ENCODE data around the gene TNFAIP8L1.

Gene TNFAIP8L1

GRCh38 chr19:4671185-4671851 is 32.0 kb downstream of the TNFAIP8L1 start:
- TF ChIP-seq, protein P1, sequence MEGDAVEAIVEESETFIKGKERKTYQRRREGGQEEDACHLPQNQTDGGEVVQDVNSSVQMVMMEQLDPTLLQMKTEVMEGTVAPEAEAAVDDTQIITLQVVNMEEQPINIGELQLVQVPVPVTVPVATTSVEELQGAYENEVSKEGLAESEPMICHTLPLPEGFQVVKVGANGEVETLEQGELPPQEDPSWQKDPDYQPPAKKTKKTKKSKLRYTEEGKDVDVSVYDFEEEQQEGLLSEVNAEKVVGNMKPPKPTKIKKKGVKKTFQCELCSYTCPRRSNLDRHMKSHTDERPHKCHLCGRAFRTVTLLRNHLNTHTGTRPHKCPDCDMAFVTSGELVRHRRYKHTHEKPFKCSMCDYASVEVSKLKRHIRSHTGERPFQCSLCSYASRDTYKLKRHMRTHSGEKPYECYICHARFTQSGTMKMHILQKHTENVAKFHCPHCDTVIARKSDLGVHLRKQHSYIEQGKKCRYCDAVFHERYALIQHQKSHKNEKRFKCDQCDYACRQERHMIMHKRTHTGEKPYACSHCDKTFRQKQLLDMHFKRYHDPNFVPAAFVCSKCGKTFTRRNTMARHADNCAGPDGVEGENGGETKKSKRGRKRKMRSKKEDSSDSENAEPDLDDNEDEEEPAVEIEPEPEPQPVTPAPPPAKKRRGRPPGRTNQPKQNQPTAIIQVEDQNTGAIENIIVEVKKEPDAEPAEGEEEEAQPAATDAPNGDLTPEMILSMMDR (IDR thresholded peaks at IDR 0.05; ENCODE audit: low read depth, low read length, missing control alignments), result no peak
- in situ Hi-C loops (cut with HindIII; ENCODE audit: low pct_ligation_motif_present, low sequenced_read_pairs), result no loop called here
- H3K27ac ChIP-seq, result no peak overlapping the region

DNA sequence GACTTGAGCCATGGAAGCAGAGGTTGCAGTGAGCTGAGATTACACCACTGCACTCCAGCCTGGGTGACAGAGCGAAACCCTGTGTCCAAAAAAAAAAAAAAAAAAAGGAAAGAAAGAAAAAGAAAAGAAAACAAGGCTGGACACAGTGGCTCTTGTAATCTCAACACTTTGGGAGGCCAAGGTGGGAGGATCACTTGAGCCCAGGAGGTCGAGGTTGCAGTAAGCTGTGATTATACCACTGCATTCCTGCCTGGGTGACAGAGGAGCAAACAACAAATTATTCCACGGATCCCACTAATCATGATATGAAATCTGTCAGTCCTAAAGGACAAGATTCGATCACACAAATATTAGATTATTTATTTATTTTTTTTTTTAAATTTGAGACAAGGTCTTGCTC is 33.9 kb downstream of the TNFAIP8L1 start:
- no peak overlapping the region for H3K27ac ChIP-seq
- TF ChIP-seq, protein P1 (IDR thresholded peaks at IDR 0.05; ENCODE audit: low read depth, low read length, missing control alignments), result no peak
- no peak overlapping the region for H3K4me3 ChIP-seq (ENCODE audit: low read depth, low read length)
- DNase-seq, result no peak
- no peaks in the 10 kb centered on the region for H3K27me3 ChIP-seq (replicated peaks)
- in situ Hi-C loops (cut with HindIII; ENCODE audit: low pct_ligation_motif_present, low sequenced_read_pairs), result no loop called here
- peaks cover 30% of the 10 kb centered on the region for H3K36me3 ChIP-seq (replicated peaks)

More at GRCh38 chr19:4671185-4671851, 32.0 kb downstream of the TNFAIP8L1 start:
- Histone ChIP-seq H3K36me3 (replicated peaks) (peaks cover 31% of the 10 kb centered on the region), H3K4me3 (ENCODE audit: low read depth, low read length) (no peak overlapping the region), H3K27me3 (replicated peaks) (no peaks in the 10 kb centered on the region)
- no peak for DNase-seq

GRCh38 chr19:4673726-4674125 is 34.4 kb downstream of the TNFAIP8L1 start:
- H3K27ac ChIP-seq, result no peak overlapping the region
- peaks cover 32% of the 10 kb centered on the region for H3K36me3 ChIP-seq (replicated peaks)
- in situ Hi-C loops (cut with HindIII; ENCODE audit: low pct_ligation_motif_present, low sequenced_read_pairs), result no loop called here
- H3K27me3 ChIP-seq (replicated peaks), result no peaks in the 10 kb centered on the region
- TF ChIP-seq, protein P1 (IDR thresholded peaks at IDR 0.05; ENCODE audit: low read depth, low read length, missing control alignments), result no peak
- H3K4me3 ChIP-seq (ENCODE audit: low read depth, low read length), result no peak overlapping the region
- no peak for DNase-seq

GRCh38 chr19:4675346-4675745 is 36.0 kb downstream of the TNFAIP8L1 start:
- H3K4me3 ChIP-seq (ENCODE audit: low read depth, low read length), result no peak overlapping the region
- DNase-seq, result no peak
- H3K27me3 ChIP-seq (replicated peaks), result no peaks in the 10 kb centered on the region
- in situ Hi-C loops (cut with HindIII; ENCODE audit: low pct_ligation_motif_present, low sequenced_read_pairs), result no loop called here
- TF ChIP-seq, protein P1 (IDR thresholded peaks at IDR 0.05; ENCODE audit: low read depth, low read length, missing control alignments), result no peak
- peaks cover 37% of the 10 kb centered on the region for H3K36me3 ChIP-seq (replicated peaks)
- H3K27ac ChIP-seq, result no peak overlapping the region

DNA sequence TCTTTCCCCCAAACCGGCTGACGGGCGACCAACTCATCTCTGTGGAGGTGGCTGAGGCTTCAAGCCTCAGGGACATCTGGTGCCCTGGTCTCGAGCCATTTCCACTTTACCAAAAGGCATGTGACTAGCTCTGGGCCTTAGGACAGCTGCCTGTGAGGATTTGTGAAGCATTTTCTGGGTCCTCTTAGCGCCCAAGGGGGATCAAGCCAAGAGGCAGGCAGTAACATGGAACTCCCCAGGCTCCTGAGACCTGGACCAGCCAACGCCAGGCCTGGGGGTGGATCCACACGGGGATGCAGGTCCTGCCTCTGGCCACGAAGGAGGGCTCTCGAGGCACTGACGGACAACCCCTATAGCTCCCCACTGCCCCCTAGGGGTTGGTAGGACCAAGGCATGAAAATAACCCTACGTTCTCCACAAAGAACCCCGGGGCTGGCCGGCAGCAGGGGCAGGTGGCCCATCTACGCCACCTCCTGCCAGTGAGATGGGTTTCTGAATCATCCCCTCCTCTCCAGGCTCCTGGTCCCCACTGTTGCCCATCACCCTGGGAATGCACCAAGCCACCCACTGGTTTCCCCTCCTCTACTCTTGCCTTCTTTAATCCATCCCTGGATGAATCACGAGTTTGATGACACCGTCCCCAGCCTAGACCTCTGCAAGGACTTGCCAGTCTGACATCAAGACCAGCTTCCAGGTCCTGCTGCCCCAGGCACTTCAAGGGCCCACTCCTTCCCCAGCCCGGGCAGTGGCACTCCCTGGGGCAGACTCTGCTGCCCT is 37.8 kb downstream of the TNFAIP8L1 start:
- TF ChIP-seq, protein P1 (IDR thresholded peaks at IDR 0.05; ENCODE audit: low read depth, low read length, missing control alignments), result peak; percentile 75
- Histone ChIP-seq H3K4me3 (ENCODE audit: low read depth, low read length) (no peak overlapping the region), H3K27ac (no peak overlapping the region), H3K36me3 (replicated peaks) (peaks cover 49% of the 10 kb centered on the region), H3K27me3 (replicated peaks) (no peaks in the 10 kb centered on the region)
- DNase-seq, result peak; percentile 35
- in situ Hi-C loops (cut with HindIII; ENCODE audit: low pct_ligation_motif_present, low sequenced_read_pairs), result no loop called here

All from brain microvascular endothelial cell (primary cell).